Activated CD8-positive, alpha-beta memory T cell treated with anti-CD3 and anti-CD28 coated beads for 24 hours (primary cell): ENCODE measurements around the gene LYPD1.

Experiments
- DNase-seq: peaks from one replicate; pipeline ENCODE4 v3.0.0-alpha.2; 2020

LYPD1 gene

GRCh38 chr2:132632000-132632649 is 37.9 kb downstream of the LYPD1 start:
- DNase-seq = no peak

GRCh38 chr2:132627536-132627935 is 42.5 kb downstream of the LYPD1 start:
- no peak for DNase-seq

GRCh38 chr2:132623096-132623839 is 46.7 kb downstream of the LYPD1 start:
- no peak for DNase-seq

- DNase-seq = no peak
These were observed 48.7 kb downstream of the LYPD1 start for GRCh38 chr2:132621131-132621875.

GRCh38 chr2:132620115-132620514 is 49.9 kb downstream of the LYPD1 start:
- no peak for DNase-seq

GRCh38 chr2:132618734-132619133 is 51.3 kb downstream of the LYPD1 start:
- DNase-seq = no peak

- no peak for DNase-seq
These were observed 52.0 kb downstream of the LYPD1 start for GRCh38 chr2:132617989-132618388.

- no peak for DNase-seq
These were observed 54.5 kb downstream of the LYPD1 start for GRCh38 chr2:132615329-132616085.

- DNase-seq = no peak
These were observed 58.3 kb downstream of the LYPD1 start for GRCh38 chr2:132611719-132612118.

GRCh38 chr2:132609101-132609890 is 60.7 kb downstream of the LYPD1 start:
- DNase-seq = no peak

GRCh38 chr2:132608311-132608710 is 61.7 kb downstream of the LYPD1 start:
- DNase-seq = no peak

- DNase-seq = no peak
These were observed 62.4 kb downstream of the LYPD1 start for GRCh38 chr2:132607426-132608090.

GRCh38 chr2:132606649-132607048 is 63.4 kb downstream of the LYPD1 start:
- no peak for DNase-seq

- no peak for DNase-seq
These were observed 64.5 kb downstream of the LYPD1 start for GRCh38 chr2:132605236-132606180.

GRCh38 chr2:132604561-132604960 is 65.4 kb downstream of the LYPD1 start:
- DNase-seq = no peak

GRCh38 chr2:132599556-132599955 is 70.4 kb downstream of the LYPD1 start:
- no peak for DNase-seq

GRCh38 chr2:132598536-132598935 is 71.5 kb downstream of the LYPD1 start:
- DNase-seq = no peak

GRCh38 chr2:132597831-132598230 is 72.2 kb downstream of the LYPD1 start:
- DNase-seq = no peak

GRCh38 chr2:132597166-132597565 is 72.8 kb downstream of the LYPD1 start:
- DNase-seq = no peak

- no peak for DNase-seq
These were observed 74.3 kb downstream of the LYPD1 start for GRCh38 chr2:132595693-132596092.

- no peak for DNase-seq
These were observed 74.8 kb downstream of the LYPD1 start for GRCh38 chr2:132595186-132595585.
